Body of pancreas (tissue), 4 donors: Measurements from ENCODE around the gene PAK5. TPM values are rescaled to one million over a fixed set of nuclear protein-coding genes. Genes with fewer than 3 reads are reported as not detected.

Experiments used
- ATAC-seq: fragments of 150-250 bp; one replicate; pipeline ENCODE4 v1.9.1; 2016
- DNase-seq, 4 donors: peaks; one replicate each; pipeline ENCODE4 v3.0.0-alpha.2; 2019
- H3K27ac ChIP-seq, 4 donors: fragments of 200-600 bp; sonication (generic); 1 replicate in 3 of 4; 2 replicates in 1 of 4; pipeline versions ENCODE4 v1.5.1 to v1.6.1; 2016 to 2019; ENCODE audit warnings: mild to moderate bottlenecking in 1 of 4, mixed read lengths in 1 of 4, moderate library complexity in 1 of 4
- H3K27me3 ChIP-seq, 2 donors: fragments of 200-600 bp; sonication (generic); one replicate each; pipeline ENCODE4 v1.6.0; 2016; ENCODE audit warnings: mild to moderate bottlenecking in 1 of 2
- H3K36me3 ChIP-seq, 2 donors: fragments of 200-600 bp; sonication (generic); replicated peaks in 1 of 2; 2 replicates each; pipeline ENCODE4 v1.5.1; 2016; ENCODE audit warnings: low read depth in 2 of 2; ENCODE audit not compliant: insufficient read depth in 1 of 2
- H3K4me1 ChIP-seq: fragments of 200-600 bp; sonication (generic); one replicate; pipeline ENCODE4 v1.6.0; 2016
- H3K4me3 ChIP-seq, 2 donors: fragments of 200-600 bp; sonication (generic); 1 replicate in 1 of 2; 2 replicates in 1 of 2; pipeline ENCODE4 v1.5.1; 2016 to 2019
- H3K9me3 ChIP-seq, 3 donors: fragments of 200-600 bp; sonication (generic); 1 replicate in 2 of 3; 2 replicates in 1 of 3; pipeline ENCODE4 v1.5.1; 2016
- CTCF ChIP-seq, 7 experiments: fragments of 450-650 bp in 4 of 7; fragments of 200-600 bp in 3 of 7; sonication (generic) in 3 of 7; IDR thresholded peaks; one replicate each; pipeline ENCODE4 v1.5.1; 2016 to 2019; ENCODE audit warnings: antibody characterized with exemption in 7 of 7
- POLR2A ChIP-seq, 3 donors: fragments of 450-650 bp; IDR thresholded peaks; one replicate each; pipeline ENCODE4 v1.6.1; 2016; ENCODE audit warnings: antibody characterized with exemption in 3 of 3, mild to moderate bottlenecking in 2 of 3
- WGBS, 2 donors: methylation state at CpG; one replicate each; pipeline ENCODE4 v1.1.5; 2017; 5-methylcytosine and 5-hydroxymethylcytosine counted together
- intact Hi-C: fragments of 100-400 bp; cut with DNase I; formaldehyde crosslinking; loops from one replicate; pipeline ENCODE4 v1.15.1; 2023
- total RNA-seq, 2 donors: library from RNA; depleted of rRNA; stranded (reverse); fragments of >200 nt; gene quantifications; one replicate each; pipeline ENCODE4 v1.1.0, GENCODE V29; 2016

PAK5 gene
- total RNA-seq, 2 donors from 2014 or later: 0.33 to 0.52 TPM

GRCh38 chr20:9491324-9491723 lies 347.6 kb downstream of the PAK5 start:
- Histone ChIP-seq H3K36me3 (no peaks in the 10 kb centered on the region), H3K4me1 (no peaks in the 10 kb centered on the region), H3K9me3 (no peaks in the 10 kb centered on the region), H3K27me3 (no peaks in the 10 kb centered on the region), H3K27ac (no peak overlapping the region), H3K4me3 (no peak overlapping the region)
- DNase-seq (no peak), ATAC-seq (no peak)
- no peak for TF ChIP-seq CTCF (IDR thresholded peaks at IDR 0.05)
- no peak for TF ChIP-seq POLR2A (IDR thresholded peaks at IDR 0.05)
- WGBS, 2 donors: 44 to 50% methylated on average over 1 of the region's 1 CpG
- intact Hi-C loops: no loop called here

GRCh38 chr20:9490631-9491030 lies 348.2 kb downstream of the PAK5 start:
- Histone ChIP-seq H3K4me1 (no peaks in the 10 kb centered on the region), H3K36me3 (no peaks in the 10 kb centered on the region), H3K27me3 (no peaks in the 10 kb centered on the region), H3K9me3 (no peaks in the 10 kb centered on the region), H3K4me3 (no peak overlapping the region), H3K27ac (no peak overlapping the region)
- DNase-seq (no peak), ATAC-seq (no peak)
- TF ChIP-seq POLR2A (IDR thresholded peaks at IDR 0.05) (no peak), CTCF (IDR thresholded peaks at IDR 0.05) (no peak)
- 69 to 72% methylated on average over 3 of the region's 3 CpGs for WGBS, 2 donors
- intact Hi-C loops: no loop called here

GRCh38 chr20:9490161-9490560 lies 348.7 kb downstream of the PAK5 start:
- Histone ChIP-seq H3K36me3 (no peaks in the 10 kb centered on the region), H3K27me3 (no peaks in the 10 kb centered on the region), H3K4me3 (no peak overlapping the region), H3K9me3 (no peaks in the 10 kb centered on the region), H3K27ac (no peak overlapping the region), H3K4me1 (no peaks in the 10 kb centered on the region)
- intact Hi-C loops: no loop called here
- ATAC-seq (no peak), DNase-seq (no peak)
- TF ChIP-seq CTCF (IDR thresholded peaks at IDR 0.05) (no peak), POLR2A (IDR thresholded peaks at IDR 0.05) (no peak)
- 51 to 53% methylated on average over 3 of the region's 3 CpGs for WGBS, 2 donors

GRCh38 chr20:9488063-9488462 lies 350.8 kb downstream of the PAK5 start:
- intact Hi-C loops: no loop called here
- no peaks in the 10 kb centered on the region for H3K36me3 ChIP-seq
- no peaks in the 10 kb centered on the region for H3K9me3 ChIP-seq
- H3K27me3 ChIP-seq: no peaks in the 10 kb centered on the region
- DNase-seq (no peak), ATAC-seq (no peak)
- no peak overlapping the region for H3K27ac ChIP-seq
- 46 to 50% methylated on average over 2 of the region's 2 CpGs for WGBS, 2 donors
- no peak for TF ChIP-seq POLR2A (IDR thresholded peaks at IDR 0.05)
- no peak for TF ChIP-seq CTCF (IDR thresholded peaks at IDR 0.05)
- H3K4me3 ChIP-seq: no peak overlapping the region
- H3K4me1 ChIP-seq: no peaks in the 10 kb centered on the region

Other genes starting within 250 kb of the PAK5 start
- 1 to 10 TPM; 5.9 to 6.2 TPM for gene ANKEF1, start 195.9 kb upstream of the PAK5 start, total RNA-seq